Effector CD8-positive, alpha-beta T cell (primary cell): ENCODE data around the gene CADM1.

ENCODE experiments used
- DNase-seq: peaks from one replicate; lab custom pipeline; 2025; lab: John Stamatoyannopoulos, UW

Gene CADM1

GRCh38 chr11:115183136-115183535 lies 321.1 kb downstream of the CADM1 start:
- no peak for DNase-seq

DNA sequence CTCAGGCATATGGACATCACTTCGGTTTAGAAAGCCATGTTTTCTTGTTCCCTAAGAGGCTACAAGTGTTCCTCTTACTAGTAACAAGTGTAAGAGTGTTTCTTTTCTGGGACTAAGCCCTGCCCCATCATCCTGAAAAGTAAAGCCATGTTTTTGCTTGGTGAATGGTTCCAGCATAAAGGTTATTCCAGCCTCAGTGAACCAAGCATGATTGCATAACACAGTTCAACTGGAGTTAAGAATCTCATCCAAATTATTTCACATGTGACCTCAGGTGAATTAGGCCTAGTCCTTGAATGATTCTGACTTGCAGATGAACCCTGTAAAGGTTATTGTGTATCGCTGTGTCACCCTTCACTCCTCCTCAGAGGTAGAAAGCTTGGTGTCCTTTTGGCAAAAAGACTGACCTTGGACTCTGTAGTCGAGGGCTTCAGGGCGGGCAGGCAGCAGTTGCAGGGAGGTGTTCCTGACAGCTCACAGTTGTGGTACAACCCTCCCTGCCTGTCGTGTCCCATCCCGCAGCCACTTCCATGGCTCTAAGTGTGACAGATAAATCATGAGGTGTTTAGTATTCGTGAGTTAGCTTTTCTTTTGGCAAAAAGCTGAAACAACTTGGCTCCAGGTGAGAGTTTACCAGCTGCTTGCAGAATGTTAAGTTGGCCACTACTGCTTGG lies 321.8 kb downstream of the CADM1 start:
- DNase-seq: no peak

- no peak for DNase-seq
Observed at GRCh38 chr11:115181538-115181937, 322.7 kb downstream of the CADM1 start.

DNA sequence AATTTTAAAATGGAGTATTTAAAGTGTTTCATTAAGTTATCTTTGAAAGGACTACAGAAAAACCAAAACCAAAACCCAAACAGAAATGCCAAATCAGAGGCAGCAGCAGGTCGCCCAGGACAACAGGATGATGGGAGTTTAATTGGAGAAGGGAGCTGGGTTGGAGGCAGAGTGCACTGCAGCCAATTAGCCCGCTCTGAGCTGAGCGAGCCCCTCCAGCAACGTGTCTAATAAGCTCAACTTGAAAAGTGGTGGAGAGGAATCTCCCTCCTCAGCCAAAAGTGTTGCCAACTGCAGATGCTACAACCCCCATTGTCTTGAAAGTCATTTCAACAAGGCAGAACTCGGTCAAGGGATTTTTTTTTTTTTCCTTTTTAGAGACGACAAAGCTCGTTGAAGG lies 323.9 kb downstream of the CADM1 start:
- no peak for DNase-seq

DNA sequence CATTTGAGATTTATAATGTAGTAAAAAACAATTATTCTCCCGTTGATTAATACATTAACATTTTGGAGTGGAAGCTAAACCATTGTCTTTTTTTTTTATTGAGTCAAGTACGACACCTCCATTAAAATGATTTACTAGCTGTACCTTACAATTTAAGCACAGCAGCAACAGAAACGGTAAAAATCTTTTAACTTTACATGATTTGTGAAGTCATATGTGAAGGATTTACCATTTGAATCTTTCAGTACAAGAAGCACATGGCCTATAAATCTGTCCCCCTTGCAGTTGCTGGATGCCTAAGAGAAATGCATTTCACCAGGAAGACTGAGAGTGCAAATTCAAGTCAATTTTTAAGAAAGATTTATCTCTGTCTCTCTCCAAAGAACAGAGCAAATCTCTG lies 324.6 kb downstream of the CADM1 start:
- no peak for DNase-seq

DNA sequence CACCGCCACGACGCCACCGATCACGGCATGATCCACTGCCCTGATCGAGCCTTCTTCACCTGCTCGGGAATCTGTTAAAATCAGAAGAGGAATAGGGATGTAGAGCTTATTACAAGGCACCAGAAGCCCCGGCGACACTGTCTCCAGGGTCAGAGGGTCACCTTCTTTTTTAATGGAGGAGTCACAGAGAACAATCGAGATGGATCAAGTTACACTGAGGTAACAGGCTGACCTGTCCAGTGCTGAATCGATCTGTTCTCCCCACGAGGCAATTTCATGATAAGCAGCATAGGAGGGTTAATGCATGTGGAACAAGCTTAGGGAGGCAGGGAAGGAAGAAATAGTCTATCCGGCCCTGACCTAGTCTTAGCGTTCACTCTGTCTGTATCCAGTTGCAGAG lies 325.5 kb downstream of the CADM1 start:
- no peak for DNase-seq

GRCh38 chr11:115173136-115173535 lies 331.1 kb downstream of the CADM1 start:
- DNase-seq: no peak

- no peak for DNase-seq
Observed at GRCh38 chr11:115170133-115170815, 333.9 kb downstream of the CADM1 start.

DNA sequence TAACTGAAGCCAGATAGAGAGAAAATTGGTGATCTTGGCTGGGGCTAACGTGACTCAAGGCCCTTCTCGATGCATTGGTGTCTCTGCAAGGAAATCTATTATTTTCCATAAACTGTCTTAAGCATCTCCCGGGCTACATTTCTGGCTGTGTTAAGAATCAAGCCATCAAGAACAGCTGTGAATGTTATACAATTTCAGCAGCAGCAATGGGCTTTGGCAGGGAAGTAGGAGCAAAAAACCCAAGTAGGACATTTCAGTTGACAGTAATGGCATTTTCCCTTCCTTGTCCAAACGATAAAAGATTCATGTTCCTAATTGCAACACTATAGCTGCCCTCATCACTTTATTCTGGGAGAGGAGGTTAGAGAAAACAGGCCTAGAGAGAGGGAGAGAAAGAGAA lies 335.0 kb downstream of the CADM1 start:
- DNase-seq: no peak

DNA sequence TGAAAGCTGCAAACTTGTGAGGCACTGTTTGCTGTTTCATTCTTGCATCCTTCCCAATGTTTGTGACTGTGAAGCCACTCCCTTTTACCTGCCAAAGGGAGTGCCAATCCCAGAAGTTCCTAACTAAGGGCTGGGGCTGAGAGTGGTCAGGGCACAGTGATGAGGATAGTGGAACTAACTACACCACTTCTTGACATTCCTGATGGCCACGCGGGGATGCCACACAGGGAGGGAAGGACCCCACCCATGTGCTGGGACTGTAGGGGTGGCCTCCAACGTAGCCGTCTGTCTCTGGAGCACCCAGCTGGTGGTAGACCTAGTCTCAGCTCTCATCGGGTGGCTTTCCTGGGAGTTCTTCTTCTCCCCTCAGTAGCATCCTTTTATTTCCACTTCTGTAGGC lies 335.5 kb downstream of the CADM1 start:
- DNase-seq: no peak

DNA sequence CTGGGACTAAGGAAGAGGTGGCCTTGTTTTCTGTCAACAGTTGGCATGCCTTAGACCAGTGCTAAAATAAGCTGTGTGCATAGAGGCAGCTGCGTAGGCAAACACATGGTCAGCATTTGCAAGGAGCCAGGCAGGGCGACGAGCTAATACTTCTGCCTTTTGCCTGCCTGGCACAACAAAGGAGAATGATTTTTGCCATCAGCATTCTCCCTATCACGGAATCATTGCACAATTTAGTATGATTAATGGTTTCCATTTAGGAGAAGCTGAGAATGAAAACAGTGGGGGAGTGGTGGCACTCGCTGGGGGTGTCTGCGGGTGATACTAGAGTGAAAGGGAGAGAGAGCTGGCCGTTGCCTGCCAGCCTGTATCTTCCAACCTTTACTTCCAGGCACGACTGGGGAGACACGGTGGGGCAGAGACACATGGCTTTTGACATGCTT lies 336.0 kb downstream of the CADM1 start:
- DNase-seq: no peak

DNA sequence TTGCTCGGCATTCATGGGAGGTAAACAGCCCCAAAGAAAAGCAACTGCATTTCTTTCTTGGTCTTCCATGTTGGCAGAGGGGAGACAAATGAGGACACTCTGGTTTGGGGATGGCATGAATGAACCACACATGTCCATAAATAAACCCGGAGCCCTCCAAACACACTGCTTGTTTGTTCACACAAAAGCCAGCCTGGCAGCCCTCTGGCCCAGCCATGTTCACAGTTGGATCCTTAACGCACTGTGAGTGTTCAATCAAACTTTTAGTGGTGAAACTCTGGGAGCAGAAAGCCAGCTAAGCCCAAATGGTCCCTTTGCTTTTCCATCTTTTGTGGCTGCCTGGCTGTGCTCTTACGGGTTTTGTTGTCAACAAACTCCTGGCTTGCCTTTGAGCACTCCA lies 336.8 kb downstream of the CADM1 start:
- no peak for DNase-seq

DNA sequence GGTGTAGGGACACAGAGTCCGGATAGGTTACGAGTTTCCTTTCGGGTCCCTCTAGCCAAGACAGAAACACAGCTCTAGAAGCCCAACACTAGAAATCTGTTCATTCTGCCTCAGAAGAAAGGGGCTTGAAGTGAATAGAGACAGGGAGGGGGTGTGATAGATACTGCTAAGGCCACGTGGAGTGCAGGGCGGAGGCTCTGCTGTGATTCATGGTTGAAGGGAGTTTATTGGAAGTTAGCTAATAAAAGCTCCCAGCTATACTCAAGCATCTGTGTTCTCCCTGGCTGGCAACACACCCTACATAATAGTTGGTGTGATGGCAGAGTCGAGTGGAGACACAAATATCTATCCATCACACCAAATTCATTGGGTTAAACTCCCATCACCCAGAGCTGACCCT lies 337.4 kb downstream of the CADM1 start:
- DNase-seq: no peak

DNA sequence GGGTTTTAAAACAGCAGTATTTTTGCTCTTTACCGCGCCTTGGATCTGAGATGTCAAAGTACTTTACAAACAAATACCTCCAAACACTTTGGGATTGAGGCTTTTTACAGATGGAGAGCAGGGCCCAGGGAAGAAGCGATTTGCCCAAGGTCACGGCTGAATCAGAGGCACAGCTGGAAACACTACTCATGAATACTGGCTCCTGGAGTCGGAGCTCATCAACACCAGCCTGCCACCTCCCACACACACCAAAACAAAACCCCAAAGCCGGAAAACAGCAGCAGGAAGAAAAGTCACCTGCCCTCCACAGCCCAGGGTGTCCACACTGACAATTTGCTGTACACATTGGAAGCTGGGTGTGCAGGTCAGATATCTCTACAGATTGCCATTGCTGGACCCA lies 339.4 kb downstream of the CADM1 start:
- DNase-seq: no peak

GRCh38 chr11:115162919-115163318 lies 341.3 kb downstream of the CADM1 start:
- DNase-seq: no peak

DNA sequence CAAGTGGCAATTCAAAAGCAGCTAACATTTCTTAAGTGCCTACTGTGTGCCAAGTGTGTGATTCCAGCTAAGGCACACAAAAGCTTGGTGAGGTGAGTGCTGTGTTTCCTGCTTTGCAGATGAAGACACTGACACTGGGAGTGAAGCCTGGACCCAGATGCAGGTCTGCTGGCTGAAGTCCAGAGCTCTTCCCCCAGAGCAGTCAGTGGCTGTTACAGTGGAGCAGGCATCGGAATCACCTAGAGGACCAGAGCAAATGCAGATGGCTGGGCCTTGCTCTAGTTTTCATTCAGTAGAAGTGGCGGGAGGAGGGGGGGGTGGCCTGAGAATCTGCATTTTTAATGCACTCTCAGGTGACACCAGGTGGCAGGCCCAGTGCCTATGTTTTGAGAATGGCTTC lies 342.3 kb downstream of the CADM1 start:
- DNase-seq: no peak

DNA sequence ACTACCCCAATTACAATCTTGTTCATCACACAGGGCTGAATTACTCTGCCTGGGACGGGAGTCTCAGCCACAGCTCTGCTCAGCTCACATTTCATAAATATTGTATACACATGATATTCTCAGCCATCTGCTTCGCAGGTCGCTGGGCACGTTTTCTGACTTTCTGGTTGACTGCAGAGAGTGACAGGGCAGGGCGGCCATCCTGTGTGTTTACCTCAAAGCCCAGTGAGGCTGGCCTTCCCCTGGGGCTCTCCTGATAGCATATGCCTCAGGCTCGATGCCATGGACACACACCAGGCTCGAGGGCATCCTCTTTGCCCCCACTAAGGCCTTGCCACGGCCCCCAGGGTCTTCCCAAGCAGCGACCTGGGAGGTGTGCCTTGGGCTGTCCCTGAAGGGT lies 345.0 kb downstream of the CADM1 start:
- no peak for DNase-seq

DNA sequence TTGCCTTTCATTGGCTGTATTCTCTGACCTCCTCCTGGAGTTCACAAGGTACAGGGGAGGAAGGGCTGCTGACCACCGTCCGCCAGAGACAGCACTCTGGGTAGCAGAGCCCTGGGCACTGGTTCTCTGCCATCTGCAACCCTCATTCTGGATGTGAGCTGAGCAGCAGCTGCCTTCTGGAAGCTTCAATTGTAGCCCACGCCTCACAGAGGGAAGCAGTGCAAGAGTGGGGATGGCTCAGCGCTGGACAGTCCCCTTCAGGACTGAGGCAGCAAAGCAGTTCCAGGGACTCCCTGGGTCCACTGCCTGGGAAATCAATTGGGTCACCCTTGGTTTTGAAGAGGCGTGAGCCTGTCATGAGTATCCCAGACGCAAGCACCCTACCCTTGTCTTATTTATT lies 346.2 kb downstream of the CADM1 start:
- DNase-seq: no peak

DNA sequence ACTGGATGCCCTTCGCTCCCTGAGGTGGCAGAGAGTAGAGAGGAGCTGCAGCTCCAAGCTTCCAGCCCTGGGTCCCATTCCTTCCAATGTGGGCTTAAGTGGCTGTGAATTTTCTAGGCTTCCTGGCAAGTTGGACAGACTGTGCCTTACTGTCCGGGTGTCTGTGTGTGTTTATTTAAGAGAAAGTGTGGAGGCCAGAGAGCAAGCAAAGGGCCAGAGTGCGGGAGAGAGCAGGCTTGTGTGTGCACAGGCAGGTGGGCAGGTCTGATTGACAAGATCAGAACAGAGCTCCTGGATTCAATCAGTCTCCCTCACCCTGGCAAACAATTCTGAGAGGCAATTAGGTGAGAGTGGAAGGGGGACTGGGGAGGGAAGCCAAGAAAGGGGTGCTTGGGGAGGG lies 347.0 kb downstream of the CADM1 start:
- no peak for DNase-seq

DNA sequence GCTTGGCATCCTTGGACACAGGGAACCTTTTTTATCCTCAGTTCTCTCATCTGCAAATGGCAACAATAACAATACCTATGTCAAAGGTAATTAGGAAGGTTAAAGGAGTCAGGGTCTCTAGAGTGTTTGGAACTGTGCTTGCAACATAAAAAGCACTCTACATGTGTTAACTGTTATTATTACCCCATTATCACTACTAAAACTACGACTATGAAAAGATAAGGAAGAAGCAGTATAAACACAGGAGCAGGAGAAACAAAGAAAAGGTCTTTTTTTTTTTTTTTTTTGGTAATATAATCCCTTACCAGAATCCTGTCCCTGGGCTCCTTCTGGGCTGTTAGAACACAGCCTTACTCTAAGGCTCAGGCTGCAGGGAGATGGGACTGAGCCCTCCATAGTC lies 348.2 kb downstream of the CADM1 start:
- no peak for DNase-seq

DNA sequence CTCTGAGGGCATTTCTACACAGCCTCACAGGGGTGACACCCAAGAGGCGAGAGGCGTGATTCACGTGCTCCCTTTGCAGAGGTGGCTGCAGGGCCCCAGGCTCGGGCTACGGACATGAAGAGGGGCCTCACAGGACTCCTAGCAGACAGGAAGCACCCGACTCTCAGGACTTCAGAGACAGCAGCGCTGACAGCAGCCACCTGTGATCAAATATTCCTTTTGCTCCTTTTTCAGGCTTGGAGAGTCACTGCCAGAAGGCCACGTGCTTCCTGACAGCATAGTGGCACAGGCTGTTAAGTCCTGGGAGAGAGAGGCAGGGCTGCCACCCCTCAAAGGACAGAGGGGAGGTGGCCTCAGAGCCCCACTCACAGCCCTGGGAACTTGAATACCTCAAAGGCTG lies 348.9 kb downstream of the CADM1 start:
- no peak for DNase-seq

- DNase-seq: no peak
Observed at GRCh38 chr11:115154355-115154736, 349.9 kb downstream of the CADM1 start.

- no peak for DNase-seq
Observed at GRCh38 chr11:115153731-115154354, 350.4 kb downstream of the CADM1 start.
